A673 (cell line): ENCODE data around the gene GLOD4. TPM values are rescaled to one million over a fixed set of nuclear protein-coding genes. Genes with fewer than 3 reads are reported as not detected.

Source experiments
- BruUV-seq: library from RNA; stranded (reverse); fragments of 400-500 nt; replicated peaks from 2 replicates; lab custom pipeline; 2021; lab: Mats Ljungman, UMichigan
- CTCF ChIA-PET: fragments of 300-600 bp; sonication (Branson Sonifier 250); formaldehyde crosslinking; loops from one replicate; lab custom pipeline; 2022; ENCODE audit warnings: antibody characterized with exemption; lab: Charles Lee
- POLR2A ChIA-PET: fragments of 300-600 bp; sonication (Branson Sonifier 250); formaldehyde crosslinking; loops from one replicate; lab custom pipeline; 2022; ENCODE audit warnings: antibody characterized with exemption; ENCODE audit not compliant: low non-redundant PET; lab: Charles Lee
- DNase-seq: peaks from one replicate; pipeline ENCODE4 v3.0.0-alpha.2; 2015; ENCODE audit warnings: low spot score
- H3K27ac ChIP-seq: fragments of 200-600 bp; sonication (generic); 2 replicates; pipeline ENCODE4 v1.5.1; 2016; ENCODE audit warnings: mixed run types, low read depth, mild to moderate bottlenecking, mixed read lengths, antibody characterized with exemption, low read length; ENCODE audit not compliant: poor library complexity, severe bottlenecking
- H3K27me3 ChIP-seq: fragments of 200-600 bp; sonication (generic); replicated peaks from 2 replicates; pipeline ENCODE4 v1.6.1; 2017; ENCODE audit warnings: mixed run types, low read depth, mild to moderate bottlenecking, mixed read lengths, antibody characterized with exemption, low read length; ENCODE audit not compliant: insufficient read depth, poor library complexity
- H3K36me3 ChIP-seq: fragments of 200-600 bp; sonication (generic); 2 replicates; pipeline ENCODE4 v1.6.1; 2016; ENCODE audit warnings: mixed run types, mild to moderate bottlenecking, mixed read lengths, antibody characterized with exemption, low read length; ENCODE audit not compliant: insufficient read depth, poor library complexity, severe bottlenecking
- H3K4me1 ChIP-seq: fragments of 200-600 bp; sonication (generic); 2 replicates; pipeline ENCODE4 v1.6.1; 2017; ENCODE audit warnings: mixed run types, mild to moderate bottlenecking, mixed read lengths, antibody characterized with exemption, low read length; ENCODE audit not compliant: insufficient read depth, poor library complexity, severe bottlenecking
- H3K4me3 ChIP-seq: fragments of 200-600 bp; sonication (generic); 2 replicates; pipeline ENCODE4 v1.5.1; 2016; ENCODE audit warnings: low read depth, mixed run types, mild to moderate bottlenecking, mixed read lengths, low read length; ENCODE audit not compliant: poor library complexity, severe bottlenecking
- H3K9me3 ChIP-seq: fragments of 200-600 bp; sonication (generic); 2 replicates; pipeline ENCODE4 v1.6.1; 2016; ENCODE audit warnings: mixed run types, low read depth, mild to moderate bottlenecking, mixed read lengths, antibody characterized with exemption, low read length; ENCODE audit not compliant: poor library complexity, severe bottlenecking
- CTCF ChIP-seq: fragments of 300-800, 200-600 bp; sonication (generic); conservative IDR thresholded peaks from 2 replicates; pipeline ENCODE4 v1.5.1; 2017; ENCODE audit warnings: low read depth, mild to moderate bottlenecking, antibody characterized with exemption, low read length, moderate library complexity, mixed read lengths
- EZH2 ChIP-seq: fragments of 200-600 bp; sonication (generic); IDR thresholded peaks from 2 replicates; pipeline ENCODE4 v1.6.1; 2017; ENCODE audit warnings: borderline replicate concordance, low read depth, mild to moderate bottlenecking, mixed read lengths, antibody characterized with exemption, low read length; ENCODE audit not compliant: poor library complexity, severe bottlenecking
- intact Hi-C: fragments of 100-400 bp; cut with micrococcal nuclease; formaldehyde crosslinking; loops from one replicate; pipeline ENCODE4 v1.10.0; 2022; ENCODE audit not compliant: unreplicated experiment
- total RNA-seq: library from RNA; stranded (reverse); gene quantifications from 2 replicates; pipeline ENCODE4 v1.2.3, GENCODE V29; 2021

The GLOD4 gene
- total RNA-seq, 1 experiment from 2014 or later, result 110 TPM

GRCh38 chr17:721540-721937, 60.5 kb downstream of the GLOD4 start:
- POLR2A ChIA-PET, result no interaction called here
- H3K27ac ChIP-seq, result no peak overlapping the region
- intact Hi-C loops, result no loop called here
- H3K27me3 ChIP-seq, result no peaks in the 10 kb centered on the region
- no peaks in the 10 kb centered on the region for H3K9me3 ChIP-seq
- BruUV-seq, result no TSS peak
- CTCF ChIA-PET, result no interaction called here
- H3K36me3 ChIP-seq, result no peaks in the 10 kb centered on the region
- H3K4me1 ChIP-seq, result no peaks in the 10 kb centered on the region
- no peak overlapping the region for H3K4me3 ChIP-seq
- no peak for DNase-seq
- TF ChIP-seq CTCF (no peak), EZH2 (no peak)

- no peak overlapping the region for H3K27ac ChIP-seq
- POLR2A ChIA-PET, result no interaction called here
- H3K9me3 ChIP-seq, result no peaks in the 10 kb centered on the region
- TF ChIP-seq EZH2, result no peak
- CTCF ChIA-PET, result no interaction called here
- no peak for DNase-seq
- intact Hi-C loops, result no loop called here
- no peaks in the 10 kb centered on the region for H3K4me1 ChIP-seq
- no TSS peak for BruUV-seq
- H3K27me3 ChIP-seq, result no peaks in the 10 kb centered on the region
- H3K4me3 ChIP-seq, result no peak overlapping the region
- no peaks in the 10 kb centered on the region for H3K36me3 ChIP-seq
Measured at GRCh38 chr17:720706-721539, 61.2 kb downstream of the GLOD4 start.

- Histone ChIP-seq H3K9me3 (no peaks in the 10 kb centered on the region), H3K36me3 (no peaks in the 10 kb centered on the region), H3K4me1 (no peaks in the 10 kb centered on the region), H3K27ac (no peak overlapping the region), H3K4me3 (no peak overlapping the region), H3K27me3 (no peaks in the 10 kb centered on the region)
- ChIA-PET CTCF (no interaction called here), POLR2A (no interaction called here)
- BruUV-seq, result no TSS peak
- TF ChIP-seq CTCF (no peak), EZH2 (no peak)
- DNase-seq, result no peak
- intact Hi-C loops, result no loop called here
Measured at GRCh38 chr17:718075-718474, 64.0 kb downstream of the GLOD4 start.

Other genes starting within 250 kb of the GLOD4 start
- 80.0 and 92.3 TPM in 2 replicates for gene VPS53, start 67.4 kb downstream of the GLOD4 start, total RNA-seq
- 38.7 and 49.2 TPM in 2 replicates for gene TLCD3A, start 49.7 kb downstream of the GLOD4 start, total RNA-seq
- gene GEMIN4, start 30.0 kb downstream of the GLOD4 start, total RNA-seq, result 58.7 and 66.3 TPM in 2 replicates
- gene MRM3, start 73 bp upstream of the GLOD4 start, total RNA-seq, result 38.5 and 39.5 TPM in 2 replicates
- gene NXN, start 197.5 kb upstream of the GLOD4 start, total RNA-seq, result 6.0 and 9.8 TPM in 2 replicates
- 20.0 and 21.8 TPM in 2 replicates for gene TIMM22, start 214.8 kb upstream of the GLOD4 start, total RNA-seq